KOPT-K1 (cell line): Measurements from ENCODE around the gene ZYG11A.
"Not testable (repeated sequence)": the region's sequence is repeated elsewhere in the genome, so short reads cannot be mapped to it uniquely, and the experiment has no call there.

ENCODE experiments used
- H3K27ac ChIP-seq: fragments of 200-600 bp; sonication (generic); 2 replicates; pipeline ENCODE4 v1.5.1; 2016; ENCODE audit warnings: antibody characterized with exemption, mild to moderate bottlenecking, low read depth, low read length; ENCODE audit not compliant: poor library complexity, severe bottlenecking
- H3K36me3 ChIP-seq: fragments of 200-600 bp; sonication (generic); 2 replicates; pipeline ENCODE4 v1.5.1; 2017; ENCODE audit warnings: antibody characterized with exemption, mild to moderate bottlenecking, low read length, moderate library complexity; ENCODE audit not compliant: insufficient read depth
- H3K9me3 ChIP-seq: fragments of 200-600 bp; sonication (generic); 2 replicates; pipeline ENCODE4 v1.5.1; 2017; ENCODE audit warnings: antibody characterized with exemption, low read length, mild to moderate bottlenecking; ENCODE audit not compliant: insufficient read depth, poor library complexity, severe bottlenecking

Gene ZYG11A

DNA sequence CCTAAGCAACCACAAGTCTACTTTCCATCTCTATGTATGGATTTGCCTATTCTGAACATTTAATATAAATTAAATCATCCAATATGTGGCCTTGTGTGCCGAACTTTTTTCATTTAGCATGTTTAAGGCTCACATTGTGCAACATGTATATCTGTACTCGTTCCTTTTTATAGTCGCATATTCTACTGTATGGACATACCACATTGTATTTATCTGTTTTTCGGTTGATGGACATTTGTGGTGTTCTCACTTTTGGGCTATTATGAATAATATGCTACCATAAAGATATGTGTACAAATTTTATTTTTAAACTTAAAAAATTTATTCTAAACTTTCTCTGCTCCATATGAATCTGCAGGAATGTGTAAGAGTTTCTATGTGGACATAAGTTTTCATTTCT is 13.0 kb downstream of the ZYG11A start:
- Histone ChIP-seq H3K27ac (no peak overlapping the region), H3K9me3 (no peaks in the 10 kb centered on the region), H3K36me3 (no peaks in the 10 kb centered on the region)

- H3K9me3 ChIP-seq, result no peaks in the 10 kb centered on the region
- no peak overlapping the region for H3K27ac ChIP-seq
- H3K36me3 ChIP-seq, result no peaks in the 10 kb centered on the region
Observed at GRCh38 chr1:52856026-52856425, 13.5 kb downstream of the ZYG11A start.

DNA sequence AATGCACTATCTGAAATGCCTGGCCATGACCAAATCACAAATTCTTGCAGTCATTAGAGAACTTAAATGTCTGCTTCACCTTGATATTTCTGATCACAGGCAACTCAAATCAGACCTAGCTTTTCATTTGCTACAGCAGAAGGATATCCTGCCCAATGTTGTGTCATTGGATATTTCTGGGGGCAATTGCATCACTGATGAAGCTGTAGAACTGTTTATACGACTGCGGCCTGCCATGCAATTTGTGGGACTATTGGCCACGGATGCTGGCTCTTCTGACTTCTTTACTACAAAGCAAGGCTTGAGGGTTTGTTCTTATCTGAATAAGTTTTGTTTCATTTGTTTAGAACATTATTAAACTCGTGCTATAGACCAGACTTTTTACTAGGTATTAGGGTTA is 14.9 kb downstream of the ZYG11A start:
- Histone ChIP-seq H3K27ac (no peak overlapping the region), H3K36me3 (no peaks in the 10 kb centered on the region)

DNA sequence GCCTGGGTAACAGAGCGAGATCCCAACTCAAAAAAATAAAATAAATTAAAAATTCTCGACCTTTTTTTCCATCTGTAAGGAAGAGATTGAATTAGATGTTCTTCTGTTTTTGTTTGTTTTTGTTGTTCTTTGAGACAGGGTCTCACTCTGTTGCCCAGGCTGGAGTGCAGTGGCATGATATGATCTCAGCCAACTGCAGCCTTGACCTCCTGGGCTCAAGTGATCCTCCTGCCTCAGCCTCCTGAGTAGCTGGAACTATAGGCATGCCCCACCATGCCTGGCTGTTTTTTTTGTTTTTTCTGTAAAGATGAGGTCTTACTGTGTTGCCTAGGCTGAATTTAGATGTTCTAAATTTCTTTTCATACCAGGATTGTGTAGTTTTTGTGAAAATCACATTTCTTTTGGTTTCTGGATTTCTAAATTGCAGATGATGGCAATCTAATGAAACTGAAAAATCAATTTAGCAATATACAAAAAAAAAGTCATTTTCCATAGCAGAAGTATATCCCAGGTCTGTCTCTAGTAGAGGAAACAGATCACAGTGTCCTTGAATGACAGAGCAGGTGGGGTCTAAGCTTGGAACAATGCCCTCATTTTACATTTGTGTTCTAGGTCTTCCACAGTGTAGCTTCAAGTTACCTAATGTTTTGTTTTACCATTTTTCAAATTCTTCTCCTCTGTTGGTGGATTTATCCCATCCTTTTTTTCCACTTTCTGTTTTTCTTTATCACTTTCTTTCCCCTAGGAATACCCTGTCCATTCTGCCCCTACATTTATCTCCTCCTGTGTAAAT is 20.3 kb downstream of the ZYG11A start:
- Histone ChIP-seq H3K9me3 (no peaks in the 10 kb centered on the region), H3K36me3 (no peaks in the 10 kb centered on the region), H3K27ac (no peak overlapping the region)

More for the DNA sequence above, 14.9 kb downstream of the ZYG11A start:
- H3K9me3 ChIP-seq, result no peaks in the 10 kb centered on the region

GRCh38 chr1:52867087-52867863 is 24.7 kb downstream of the ZYG11A start:
- no peaks in the 10 kb centered on the region for H3K9me3 ChIP-seq
- H3K27ac ChIP-seq, result no peak overlapping the region
- no peaks in the 10 kb centered on the region for H3K36me3 ChIP-seq

DNA sequence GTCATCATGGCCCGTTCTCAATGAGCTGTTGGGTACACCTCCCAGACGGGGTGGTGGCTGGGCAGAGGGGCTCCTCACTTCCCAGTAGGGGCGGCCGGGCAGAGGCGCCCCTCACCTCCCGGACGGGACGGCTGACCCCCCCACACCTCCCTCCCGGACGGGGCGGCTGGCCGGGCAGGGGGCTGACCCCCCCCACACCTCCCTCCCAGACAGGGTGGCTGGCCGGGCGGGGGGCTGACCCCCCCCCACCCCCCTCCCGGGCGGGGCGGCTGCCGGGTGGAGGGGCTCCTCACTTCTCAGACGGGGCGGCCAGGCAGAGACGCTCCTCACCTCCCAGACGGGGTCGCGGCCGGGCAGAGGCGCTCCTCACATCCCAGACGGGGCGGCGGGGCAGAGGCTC is 27.2 kb downstream of the ZYG11A start:
- not testable (repeated sequence) for H3K9me3 ChIP-seq, H3K36me3 ChIP-seq, H3K27ac ChIP-seq

DNA sequence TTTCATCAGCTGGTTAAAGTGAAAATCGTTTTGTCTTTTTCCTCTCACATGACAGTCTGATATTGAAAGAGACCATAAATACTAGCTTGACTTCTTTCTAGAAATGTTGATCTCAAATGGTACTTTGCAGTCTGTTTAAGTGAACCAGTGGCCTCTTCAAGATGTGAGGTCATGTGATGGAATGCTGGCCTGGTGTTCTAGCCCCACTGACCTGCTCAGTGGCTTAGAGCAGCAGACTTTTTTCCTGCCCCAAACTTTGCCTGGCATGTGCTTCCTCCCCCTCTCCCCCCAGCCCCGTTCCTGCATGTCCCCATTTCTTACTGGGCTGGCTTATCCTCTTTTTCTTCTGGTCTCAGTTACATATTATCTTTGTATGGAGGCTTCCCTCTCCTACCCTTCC is 34.3 kb downstream of the ZYG11A start:
- H3K27ac ChIP-seq, result no peak overlapping the region
- no peaks in the 10 kb centered on the region for H3K36me3 ChIP-seq
- H3K9me3 ChIP-seq, result no peaks in the 10 kb centered on the region

DNA sequence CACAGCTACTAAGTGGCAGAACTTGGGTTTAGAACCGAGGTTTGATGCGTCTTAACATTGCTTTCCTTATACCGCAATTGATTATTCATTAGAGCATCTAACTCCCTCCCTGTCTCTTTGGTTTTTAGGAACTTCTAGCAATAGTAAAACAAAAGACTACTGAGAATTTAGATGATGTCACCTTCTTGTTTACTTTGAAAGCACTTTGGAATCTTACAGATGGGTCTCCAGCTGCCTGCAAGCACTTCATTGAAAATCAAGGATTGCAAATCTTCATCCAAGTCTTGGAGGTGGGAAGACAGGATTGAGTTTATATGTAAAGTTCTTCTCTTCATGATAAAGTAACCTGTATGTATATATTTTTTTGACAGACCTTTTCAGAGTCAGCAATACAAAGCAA is 35.0 kb downstream of the ZYG11A start:
- Histone ChIP-seq H3K27ac (no peak overlapping the region), H3K9me3 (no peaks in the 10 kb centered on the region), H3K36me3 (no peaks in the 10 kb centered on the region)

- H3K36me3 ChIP-seq, result no peaks in the 10 kb centered on the region
Observed at GRCh38 chr1:52880206-52880605, 37.6 kb downstream of the ZYG11A start.

DNA sequence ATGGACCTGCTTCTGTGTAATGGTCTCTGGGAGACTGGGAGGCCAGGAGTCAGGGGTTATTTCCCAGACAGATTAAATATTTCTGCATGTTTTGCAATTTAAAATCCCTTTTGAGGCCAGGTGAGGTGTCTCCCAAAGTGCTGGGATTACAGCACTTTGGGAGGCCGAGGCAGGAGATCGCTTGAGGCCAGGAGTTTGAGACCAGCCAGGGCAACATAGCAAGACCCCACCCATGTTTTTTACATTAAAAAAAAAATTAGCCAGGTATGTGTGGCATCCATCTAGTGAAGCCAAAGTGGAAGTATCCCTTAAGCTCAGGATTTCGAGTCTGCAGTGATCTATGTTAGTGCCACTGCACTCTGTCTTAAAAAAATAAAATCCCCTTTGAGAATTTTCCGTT is 44.9 kb downstream of the ZYG11A start:
- no peaks in the 10 kb centered on the region for H3K9me3 ChIP-seq
- no peaks in the 10 kb centered on the region for H3K36me3 ChIP-seq
- H3K27ac ChIP-seq, result no peak overlapping the region

More at GRCh38 chr1:52880206-52880605, 37.6 kb downstream of the ZYG11A start:
- Histone ChIP-seq H3K9me3 (no peaks in the 10 kb centered on the region), H3K27ac (no peak overlapping the region)

DNA sequence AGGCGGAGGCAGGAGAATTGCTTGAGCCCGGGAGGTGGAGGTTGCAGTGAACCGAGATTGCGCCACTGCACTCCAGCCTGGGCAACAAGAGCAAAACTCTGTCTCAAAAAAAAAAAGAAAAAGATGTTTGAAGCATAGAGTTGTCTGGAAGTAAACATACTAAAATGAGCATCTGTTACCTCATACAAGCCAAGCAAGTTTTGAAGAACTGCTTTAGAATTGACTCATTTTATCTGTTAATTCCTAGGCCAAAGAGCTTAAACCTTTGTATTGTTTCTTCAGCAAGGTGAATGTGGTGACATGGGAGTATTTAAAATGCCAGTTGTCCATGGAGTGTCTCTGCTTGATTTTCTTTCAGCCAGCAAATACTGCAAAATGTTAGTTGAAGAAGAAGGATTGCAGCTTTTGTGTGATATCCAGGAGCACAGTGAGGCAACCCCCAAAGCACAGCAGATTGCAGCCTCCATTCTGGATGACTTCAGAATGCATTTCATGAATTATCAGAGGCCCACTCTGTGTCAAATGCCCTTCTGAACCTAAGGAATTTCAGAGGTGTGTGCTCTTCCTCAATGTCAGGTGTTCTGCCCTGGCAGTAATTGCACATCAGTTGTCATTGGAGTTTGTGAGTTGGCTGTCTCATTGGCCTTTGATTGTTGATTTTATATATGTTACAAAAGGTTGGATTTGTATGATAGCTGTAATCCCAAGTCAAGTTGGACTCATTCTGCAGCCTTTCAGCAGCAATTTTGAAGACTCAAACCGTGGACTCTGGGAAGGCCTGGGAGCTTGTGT is 50.1 kb downstream of the ZYG11A start:
- Histone ChIP-seq H3K36me3 (no peaks in the 10 kb centered on the region), H3K27ac (no peak overlapping the region), H3K9me3 (no peaks in the 10 kb centered on the region)

- Histone ChIP-seq H3K36me3 (no peaks in the 10 kb centered on the region), H3K9me3 (no peaks in the 10 kb centered on the region), H3K27ac (no peak overlapping the region)
Observed at GRCh38 chr1:52899445-52899894, 56.9 kb downstream of the ZYG11A start.

GRCh38 chr1:52900402-52900801 is 57.8 kb downstream of the ZYG11A start:
- no peaks in the 10 kb centered on the region for H3K36me3 ChIP-seq
- H3K27ac ChIP-seq, result no peak overlapping the region
- no peaks in the 10 kb centered on the region for H3K9me3 ChIP-seq

- H3K9me3 ChIP-seq, result no peaks in the 10 kb centered on the region
- no peak overlapping the region for H3K27ac ChIP-seq
- H3K36me3 ChIP-seq, result no peaks in the 10 kb centered on the region
Observed at GRCh38 chr1:52901384-52901783, 58.8 kb downstream of the ZYG11A start.
